ENCODE data around the gene PRDM16.

PRDM16 gene

GRCh38 chr1:3464649-3465025 lies 395.6 kb downstream of the PRDM16 start:
- DNase-seq (ENCODE audit: low spot score) = no peak

GRCh38 chr1:3465091-3465934 lies 396.3 kb downstream of the PRDM16 start:
- DNase-seq (ENCODE audit: low spot score) = no peak

- DNase-seq (ENCODE audit: low spot score) = no peak
Observed at GRCh38 chr1:3465935-3466321, 396.9 kb downstream of the PRDM16 start.

- no peak for DNase-seq (ENCODE audit: low spot score)
Observed at GRCh38 chr1:3466366-3467075, 397.5 kb downstream of the PRDM16 start.

GRCh38 chr1:3467096-3468036 lies 398.4 kb downstream of the PRDM16 start:
- no peak for DNase-seq (ENCODE audit: low spot score)

GRCh38 chr1:3468236-3469103 lies 399.5 kb downstream of the PRDM16 start:
- DNase-seq (ENCODE audit: low spot score) = no peak

- DNase-seq (ENCODE audit: low spot score) = no peak
Observed at GRCh38 chr1:3469104-3469848, 400.3 kb downstream of the PRDM16 start.

GRCh38 chr1:3469849-3470649 lies 401.0 kb downstream of the PRDM16 start:
- no peak for DNase-seq (ENCODE audit: low spot score)

GRCh38 chr1:3470650-3471355 lies 401.8 kb downstream of the PRDM16 start:
- DNase-seq (ENCODE audit: low spot score) = no peak

GRCh38 chr1:3471356-3472087 lies 402.5 kb downstream of the PRDM16 start:
- no peak for DNase-seq (ENCODE audit: low spot score)

GRCh38 chr1:3472088-3472850 lies 403.3 kb downstream of the PRDM16 start:
- no peak for DNase-seq (ENCODE audit: low spot score)

- DNase-seq (ENCODE audit: low spot score) = no peak
Observed at GRCh38 chr1:3472906-3473305, 403.9 kb downstream of the PRDM16 start.

GRCh38 chr1:3473381-3473844 lies 404.4 kb downstream of the PRDM16 start:
- no peak for DNase-seq (ENCODE audit: low spot score)

- no peak for DNase-seq (ENCODE audit: low spot score)
Observed at GRCh38 chr1:3474016-3474415, 405.0 kb downstream of the PRDM16 start.

GRCh38 chr1:3474421-3474820 lies 405.4 kb downstream of the PRDM16 start:
- no peak for DNase-seq (ENCODE audit: low spot score)

- no peak for DNase-seq (ENCODE audit: low spot score)
Observed at GRCh38 chr1:3475839-3476573, 407.0 kb downstream of the PRDM16 start.

- no peak for DNase-seq (ENCODE audit: low spot score)
Observed at GRCh38 chr1:3476666-3477065, 407.7 kb downstream of the PRDM16 start.
